Astrocyte of the spinal cord (primary cell): ENCODE results near the gene NAGK.

Experiments used
- DNase-seq: peaks from one replicate; pipeline ENCODE4 v3.0.0; 2011; ENCODE audit warnings: low read depth, low spot score
- H3K4me3 ChIP-seq: 2 replicates; pipeline ENCODE4 v1.5.1; 2011; ENCODE audit warnings: low read depth, mild to moderate bottlenecking, low read length, moderate library complexity
- CTCF ChIP-seq: IDR thresholded peaks from 2 replicates; pipeline ENCODE4 v1.5.1; 2012; ENCODE audit warnings: low read depth, mild to moderate bottlenecking, low read length, inconsistent platforms
- in situ Hi-C: cut with HindIII; loops from 2 replicates; pipeline ENCODE4 v1.10.0; 2017; ENCODE audit warnings: low sequenced_read_pairs

The NAGK gene

GRCh38 chr2:71121479-71121878 lies 53.0 kb downstream of the NAGK start:
- in situ Hi-C loops: no loop called here
- H3K4me3 ChIP-seq: no peak overlapping the region
- TF ChIP-seq CTCF: no peak
- no peak for DNase-seq

- TF ChIP-seq CTCF: no peak
- DNase-seq: peak; percentile 5
- in situ Hi-C loops: no loop called here
Observed at GRCh38 chr2:71122387-71123298, 54.2 kb downstream of the NAGK start.

DNA sequence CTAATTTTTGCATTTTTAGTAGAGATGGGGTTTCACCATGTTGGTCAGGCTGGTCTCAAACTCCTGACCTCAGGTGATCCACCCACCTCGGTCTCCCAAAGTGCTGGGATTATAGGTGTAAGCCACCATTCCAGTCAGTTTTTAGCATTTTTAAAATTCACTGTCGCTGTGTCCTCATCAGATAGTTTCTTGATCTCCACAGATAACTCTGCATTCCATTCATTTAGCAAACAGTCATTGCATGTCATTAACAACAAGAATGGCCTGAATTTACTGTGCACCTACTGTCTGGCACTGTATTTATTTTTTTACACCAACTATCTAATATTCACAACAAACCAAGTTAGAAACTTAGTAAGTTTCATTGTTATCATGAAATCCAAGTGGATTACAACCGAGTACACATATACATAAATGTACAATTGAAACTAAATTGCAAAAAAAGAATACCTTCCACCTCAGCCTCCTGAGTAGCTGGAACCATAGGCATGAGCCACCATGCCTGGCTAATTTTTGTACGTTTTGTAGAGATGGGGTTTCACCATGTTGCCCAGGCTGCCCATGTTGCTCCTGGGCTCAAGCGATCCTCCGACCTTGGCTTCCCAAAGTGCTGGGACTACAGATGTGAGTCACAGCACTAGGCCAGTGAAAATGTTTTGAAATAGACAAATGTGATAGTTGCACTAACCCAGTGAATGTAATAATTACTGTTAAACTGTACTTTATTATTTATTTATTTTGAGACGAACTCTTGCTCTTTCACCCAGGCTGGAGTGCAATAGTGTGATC lies 57.3 kb downstream of the NAGK start:
- in situ Hi-C loops: no loop called here
- TF ChIP-seq CTCF: no peak
- no peak for DNase-seq
- no peak overlapping the region for H3K4me3 ChIP-seq

More at GRCh38 chr2:71122387-71123298, 54.2 kb downstream of the NAGK start:
- no peak overlapping the region for H3K4me3 ChIP-seq

DNA sequence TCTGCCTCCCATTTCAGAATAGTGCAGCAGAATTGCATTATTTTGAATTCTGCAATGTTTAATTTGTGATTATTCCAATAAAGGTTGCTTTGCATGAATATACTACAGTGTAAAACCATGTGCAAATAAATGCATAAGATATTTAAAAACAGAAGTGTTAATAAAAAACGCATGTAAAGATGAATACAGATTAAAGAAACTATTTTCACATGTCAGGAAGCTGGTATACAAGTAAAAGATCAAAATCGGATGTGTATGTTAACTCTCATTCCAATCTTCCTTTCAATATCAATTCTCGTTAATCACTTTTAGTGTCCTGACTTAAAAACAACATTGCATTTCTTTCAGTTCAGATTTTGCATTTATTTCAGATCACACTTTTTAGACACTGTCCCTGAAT lies 58.5 kb downstream of the NAGK start:
- no peak overlapping the region for H3K4me3 ChIP-seq
- no peak for DNase-seq
- no peak for TF ChIP-seq CTCF
- in situ Hi-C loops: no loop called here
